GM21423 (cell line): ENCODE measurements around the gene IFNLR1.

ENCODE experiments used
- ATAC-seq: cut with Tn5 transposase; IDR thresholded peaks from one replicate; pipeline ENCODE4 v1.9.1; 2021; ENCODE audit warnings: mild to moderate bottlenecking, moderate library complexity; ENCODE audit not compliant: unreplicated experiment

Gene IFNLR1

GRCh38 chr1:24126672-24127023 lies 60.4 kb downstream of the IFNLR1 start:
- no peak for ATAC-seq

- no peak for ATAC-seq
Measured at GRCh38 chr1:24126018-24126671, 60.9 kb downstream of the IFNLR1 start.

- no peak for ATAC-seq
Measured at GRCh38 chr1:24125456-24125855, 61.6 kb downstream of the IFNLR1 start.

- no peak for ATAC-seq
Measured at GRCh38 chr1:24124980-24125379, 62.1 kb downstream of the IFNLR1 start.

DNA sequence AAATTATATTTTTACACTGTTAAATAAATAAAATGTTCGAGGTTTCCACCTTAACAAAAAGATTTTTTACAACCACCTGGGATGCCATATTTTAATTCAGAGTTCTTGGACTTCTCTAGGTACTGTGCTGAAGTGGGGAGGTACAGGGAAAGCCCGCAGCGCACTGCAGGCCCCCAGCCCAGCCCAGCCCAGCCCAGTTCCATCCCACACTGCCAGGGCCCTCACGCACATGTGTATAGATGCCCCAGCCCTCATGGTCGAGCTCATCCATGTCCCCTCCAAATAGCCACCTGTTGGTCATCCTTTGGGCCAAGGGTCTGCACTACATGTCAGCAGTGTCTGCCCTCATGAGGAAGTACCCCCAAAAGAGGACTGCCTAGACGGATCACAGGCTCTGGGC lies 63.5 kb downstream of the IFNLR1 start:
- ATAC-seq: no peak

DNA sequence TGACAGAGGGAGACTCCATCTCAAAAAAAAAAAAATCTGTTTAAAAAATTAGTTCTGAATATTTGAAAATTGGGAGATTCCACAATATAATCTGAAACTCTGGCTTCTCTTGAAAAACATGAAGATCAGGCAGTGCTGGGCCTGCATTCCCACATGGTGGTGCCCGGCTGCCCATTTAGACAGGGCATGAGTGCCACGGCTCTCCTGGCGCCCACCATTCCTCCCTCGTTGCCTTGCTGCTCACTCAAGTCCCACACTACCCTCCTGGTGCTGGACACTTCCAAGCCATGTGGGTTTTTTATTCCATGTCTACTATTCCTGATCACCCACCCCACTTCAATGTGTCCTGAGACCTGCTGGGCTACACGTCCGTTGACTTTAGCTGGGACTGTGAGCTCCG lies 64.3 kb downstream of the IFNLR1 start:
- no peak for ATAC-seq

DNA sequence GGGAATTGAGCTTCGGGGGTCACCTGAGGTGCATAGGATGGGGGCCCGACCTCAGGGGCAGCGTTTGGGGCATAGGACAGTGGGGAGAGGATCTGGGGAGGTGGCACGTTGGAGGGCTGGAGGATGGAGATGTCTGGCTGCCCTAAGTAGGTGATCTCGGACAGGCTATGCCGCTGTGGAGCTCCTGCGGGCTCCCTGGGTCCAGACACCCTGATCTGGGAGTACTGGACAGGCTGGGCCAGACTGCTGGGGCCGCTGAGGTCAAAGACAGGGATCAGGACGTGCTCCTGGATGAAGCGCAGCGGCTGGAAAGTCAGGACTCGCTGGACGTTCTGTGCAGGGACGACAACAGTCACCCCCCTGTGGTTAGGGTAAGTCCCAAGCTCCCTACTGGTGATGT lies 65.7 kb downstream of the IFNLR1 start:
- no peak for ATAC-seq

DNA sequence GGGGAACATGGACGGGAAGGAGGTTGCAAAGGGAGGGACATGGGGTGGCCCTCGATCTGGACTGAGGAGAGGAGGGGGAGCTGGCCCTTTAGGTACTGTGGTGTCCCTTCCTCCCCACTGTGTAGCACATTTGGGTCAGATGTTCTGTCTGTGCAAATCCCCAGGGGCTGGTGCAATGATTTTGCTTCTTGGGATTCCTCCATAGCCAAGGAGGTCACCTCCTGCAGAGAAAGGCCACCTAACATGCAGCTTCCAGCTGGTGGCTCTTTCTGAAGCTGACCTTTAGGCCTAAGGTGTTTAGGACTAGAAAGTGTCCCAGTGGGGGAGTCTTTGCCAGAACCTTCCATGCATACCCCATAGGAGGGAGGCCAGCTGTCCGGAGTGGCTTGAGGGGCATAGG lies 66.1 kb downstream of the IFNLR1 start:
- no peak for ATAC-seq

DNA sequence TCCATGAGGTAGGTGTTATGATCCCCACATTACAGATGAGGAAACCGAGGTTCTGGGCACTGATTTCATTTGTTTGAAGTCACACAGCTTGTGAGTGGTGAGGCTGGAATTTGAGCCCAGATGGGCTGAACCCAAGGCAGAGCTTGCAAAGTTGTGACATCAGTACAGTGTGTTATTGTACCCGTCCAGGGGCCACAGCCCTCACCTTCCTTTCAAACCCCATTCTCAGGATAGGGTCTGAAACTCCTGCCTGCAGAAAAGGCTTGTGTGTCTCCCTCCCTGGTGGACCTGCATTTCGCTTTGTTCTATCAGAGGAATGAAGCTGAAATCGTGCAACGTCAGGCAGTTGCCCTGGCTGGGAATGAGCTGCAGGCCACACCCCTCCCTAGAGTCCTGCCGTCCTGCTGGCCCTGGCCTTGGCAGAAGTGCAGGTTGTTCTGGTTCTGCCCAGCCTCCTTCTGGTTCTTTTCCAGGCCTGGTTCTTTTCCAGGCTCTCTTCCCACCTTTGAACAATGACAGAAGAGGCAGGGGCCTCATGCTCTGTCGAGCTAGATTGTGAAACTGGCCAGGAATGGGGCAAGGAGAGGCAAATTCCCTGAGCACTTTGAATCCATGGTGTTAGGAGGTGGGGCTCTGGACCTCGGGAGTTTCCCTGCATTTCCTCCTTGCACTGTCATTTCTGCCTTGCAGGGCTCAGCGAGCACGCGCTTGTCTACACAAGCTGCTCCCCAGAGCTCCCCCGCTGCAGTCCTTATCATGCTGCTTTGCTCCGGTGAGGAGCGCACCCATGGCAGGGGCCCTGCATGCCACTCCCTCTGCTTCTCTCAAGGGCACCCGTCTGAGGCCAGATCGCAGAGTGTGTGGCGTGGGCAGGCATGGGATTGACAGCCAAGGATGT lies 67.0 kb downstream of the IFNLR1 start:
- ATAC-seq: no peak

DNA sequence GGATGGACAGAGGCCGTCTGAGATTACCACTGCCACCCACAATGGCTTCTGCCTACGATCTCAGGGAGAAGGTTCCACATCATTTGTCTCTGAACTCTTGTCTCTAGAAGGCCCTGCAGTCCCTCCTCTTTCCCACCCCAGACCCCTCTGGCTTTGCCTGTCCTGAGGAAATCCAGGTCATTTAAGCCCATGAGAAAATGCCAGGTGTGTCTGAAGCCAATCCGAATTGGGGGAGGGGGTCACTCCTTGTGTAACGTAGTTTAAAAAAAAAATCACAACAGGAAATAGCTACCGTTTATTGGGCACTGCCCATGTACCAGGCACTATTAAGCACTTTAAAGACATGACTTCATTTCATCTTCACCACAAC lies 67.6 kb downstream of the IFNLR1 start:
- ATAC-seq: no peak

GRCh38 chr1:24118410-24119242 lies 68.5 kb downstream of the IFNLR1 start:
- ATAC-seq: no peak

- ATAC-seq: no peak
Measured at GRCh38 chr1:24117722-24118409, 69.2 kb downstream of the IFNLR1 start.

DNA sequence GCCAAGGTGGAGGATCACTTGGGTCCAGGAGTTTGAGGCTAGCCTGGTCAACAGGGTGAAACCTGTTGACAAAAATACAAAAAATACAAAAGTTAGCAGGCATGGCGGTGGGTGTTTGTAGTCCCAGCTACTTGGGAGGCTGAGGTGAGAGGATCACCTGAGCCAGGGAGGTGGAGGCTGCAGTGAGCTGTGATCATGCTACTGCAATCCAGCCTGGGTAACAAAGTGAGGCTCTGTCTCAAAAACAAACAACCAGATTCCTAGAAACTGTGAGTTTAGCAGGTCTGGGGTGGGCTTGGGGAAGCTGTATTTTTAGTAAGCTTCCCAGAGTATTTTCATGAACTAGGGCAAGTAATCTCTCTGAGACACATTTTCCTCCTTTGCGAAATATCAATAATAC lies 70.0 kb downstream of the IFNLR1 start:
- no peak for ATAC-seq

- ATAC-seq: no peak
Measured at GRCh38 chr1:24114753-24115152, 72.3 kb downstream of the IFNLR1 start.

DNA sequence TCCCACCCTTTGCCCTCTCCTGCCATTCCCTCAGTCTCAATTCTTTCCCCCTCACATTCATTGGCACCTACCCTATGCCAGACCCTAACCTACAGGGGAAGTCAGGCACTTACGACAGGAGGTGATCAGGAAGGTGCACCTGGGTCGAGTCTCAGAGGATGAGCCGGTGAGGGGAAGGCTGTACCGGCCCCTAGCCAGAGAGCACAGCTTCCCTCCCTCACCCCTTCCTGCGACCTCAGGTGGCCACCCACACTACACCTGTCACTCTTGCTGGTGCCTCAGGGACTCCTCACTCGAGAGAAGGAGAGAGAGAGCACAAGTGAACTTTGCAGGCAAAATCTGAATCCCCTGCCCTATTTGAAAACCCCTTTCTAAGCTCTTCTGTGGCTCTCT lies 73.5 kb downstream of the IFNLR1 start:
- no peak for ATAC-seq

DNA sequence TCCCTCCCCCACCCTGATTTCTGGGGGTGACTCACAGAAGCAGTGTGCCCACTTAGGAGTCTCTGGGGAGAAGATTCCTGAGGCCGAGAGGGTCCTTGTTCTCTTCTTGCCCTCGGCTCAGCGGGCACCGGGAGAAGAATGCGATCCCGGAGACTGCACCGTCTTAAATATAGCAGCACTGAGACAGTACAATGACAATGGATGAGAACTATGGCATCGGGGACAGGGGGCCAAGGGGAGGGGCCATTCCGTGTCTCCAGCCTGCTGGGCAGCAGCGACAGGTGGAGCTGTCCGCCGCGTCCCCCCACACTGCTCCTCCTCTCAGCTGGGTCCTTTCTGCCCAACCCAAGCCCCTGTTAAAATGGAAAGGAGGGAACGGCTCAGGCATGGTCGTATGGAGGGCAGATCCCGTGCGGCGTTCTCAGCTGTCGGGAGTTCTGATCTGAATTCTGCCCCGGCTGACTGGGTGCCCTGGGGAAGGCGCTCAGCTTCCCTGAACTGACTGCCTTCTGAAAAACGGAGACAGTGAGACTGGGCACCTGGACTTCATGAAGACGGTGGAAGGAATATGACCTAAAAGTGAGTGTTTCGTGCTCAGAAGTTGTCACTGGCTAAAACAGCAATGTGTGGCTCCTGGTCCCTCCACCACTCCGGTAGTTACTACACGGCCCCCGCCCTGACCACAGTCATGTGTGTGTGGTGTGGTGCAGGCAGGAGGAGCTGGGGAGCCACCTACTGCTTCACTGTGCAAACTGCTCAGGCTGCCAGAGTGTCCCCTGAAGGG lies 74.9 kb downstream of the IFNLR1 start, which contains the start of gene MYOM3:
Gene MYOM3, minus strand, starts transcription at position 140 of the 784 bp plus-strand sequence. CDS start 3,499 bp downstream, outside the sequence.
- no peak for ATAC-seq

- ATAC-seq: no peak
Measured at GRCh38 chr1:24111262-24111995, 75.7 kb downstream of the IFNLR1 start.

- no peak for ATAC-seq
Measured at GRCh38 chr1:24110642-24111261, 76.3 kb downstream of the IFNLR1 start.
